DMS 273 (cell line): ENCODE measurements around the gene PYGO2.
"Not testable (repeated sequence)": the region's sequence is repeated elsewhere in the genome, so short reads cannot be mapped to it uniquely, and the experiment has no call there.

Source experiments
- DNase-seq: peaks from one replicate; lab custom pipeline; 2025; ENCODE audit not compliant: unreplicated experiment; lab: John Stamatoyannopoulos, UW

The PYGO2 gene

GRCh38 chr1:155000726-155001424, 39.3 kb upstream of the PYGO2 start:
- peak; percentile 95 for DNase-seq

DNA sequence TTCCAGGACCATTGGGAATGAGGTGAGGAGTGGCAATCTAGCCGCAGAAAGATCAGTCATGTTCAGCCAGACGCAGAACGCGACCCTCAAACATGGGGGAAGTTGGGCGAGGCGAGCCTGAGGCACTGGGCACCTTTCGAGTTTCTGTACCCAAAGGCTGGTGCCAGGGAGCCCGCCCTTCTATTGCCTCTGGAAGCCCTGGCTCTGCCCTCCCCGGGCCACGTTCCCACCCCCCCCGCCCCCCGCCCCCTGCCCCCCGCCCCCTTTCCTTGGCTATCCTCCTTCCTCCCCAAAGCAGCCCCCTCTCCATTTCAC, 38.8 kb upstream of the PYGO2 start:
- no peak for DNase-seq

DNA sequence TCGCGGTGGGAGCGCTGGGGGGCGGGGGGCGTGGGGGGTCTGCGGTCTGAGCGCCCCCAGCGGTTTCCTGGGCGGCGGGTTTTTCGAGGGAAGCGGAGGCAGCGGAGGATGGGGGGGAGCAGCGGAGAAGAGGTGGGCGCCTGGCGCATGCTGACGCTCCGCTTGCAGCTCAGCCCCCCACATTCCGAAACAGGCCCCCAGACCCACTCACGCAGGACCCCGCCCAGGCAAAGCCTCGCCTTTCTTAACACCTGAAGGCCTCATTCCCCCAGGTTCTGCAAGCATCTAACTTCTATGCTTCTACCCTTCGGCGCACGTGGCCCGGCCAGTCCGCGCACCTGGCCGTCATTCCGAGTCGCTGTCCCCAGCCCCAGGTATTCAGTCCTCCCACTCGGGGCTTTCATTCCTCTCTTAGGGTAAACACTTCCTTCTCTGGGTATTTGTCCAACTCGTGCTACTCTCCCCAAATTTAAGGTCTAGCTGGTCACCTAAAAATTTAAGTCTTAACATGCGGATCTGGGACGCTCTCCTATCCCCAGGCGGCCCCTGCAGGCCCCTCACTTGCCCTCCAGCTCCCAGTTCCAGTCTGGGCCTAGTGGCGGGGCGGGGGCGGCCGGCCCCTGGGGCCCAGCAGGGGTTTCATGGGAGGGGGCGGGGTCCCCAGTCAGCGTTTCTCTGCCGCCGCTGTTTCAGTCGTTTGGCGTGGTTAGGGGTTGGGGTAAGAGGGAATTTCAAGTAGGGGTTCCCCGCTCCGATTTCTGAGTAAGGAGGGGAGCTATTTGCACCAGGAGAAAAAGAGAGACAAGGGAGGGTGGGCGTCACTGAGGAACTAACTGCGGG, 38.2 kb upstream of the PYGO2 start:
- no peak for DNase-seq

- DNase-seq, result peak; percentile 77
Measured at GRCh38 chr1:154998818-154999570, 37.4 kb upstream of the PYGO2 start.

GRCh38 chr1:154998201-154998780, 36.7 kb upstream of the PYGO2 start:
- no peak for DNase-seq

DNA sequence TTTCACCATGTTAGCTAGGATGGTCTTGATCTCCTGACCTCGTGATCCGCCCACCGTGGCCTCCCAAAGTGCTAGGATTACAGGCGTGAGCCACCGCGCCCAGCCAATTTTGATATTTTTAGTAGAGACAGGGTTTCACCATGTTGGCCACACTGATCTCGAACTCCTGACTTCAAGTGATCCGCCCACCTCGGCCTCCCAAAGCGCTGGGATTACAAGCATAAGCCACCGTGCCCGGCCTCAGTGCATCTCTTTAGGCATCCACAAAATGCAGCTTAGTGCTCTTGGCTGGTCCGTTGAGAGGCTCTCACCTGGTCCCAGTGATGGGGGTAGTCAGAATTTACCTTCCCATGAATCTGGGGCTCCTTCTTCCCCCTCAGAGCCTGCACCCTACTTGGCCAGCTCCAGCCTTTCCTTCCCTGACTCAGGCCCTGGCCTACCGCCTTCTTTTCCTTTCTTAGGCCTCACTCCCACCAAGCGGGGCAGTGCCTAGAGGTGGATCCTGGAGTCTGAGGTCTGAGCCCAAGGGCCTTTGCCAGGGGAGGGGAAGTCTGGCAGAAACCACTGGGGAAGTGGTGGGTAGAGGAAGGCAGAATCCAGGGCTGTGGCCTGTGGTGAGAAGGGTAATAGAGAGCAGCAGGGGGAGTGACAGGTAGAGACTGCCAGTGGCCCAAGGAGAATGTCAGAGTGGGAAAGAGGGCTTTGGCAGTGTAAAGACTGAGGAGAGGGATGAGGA, 35.6 kb upstream of the PYGO2 start:
- no peak for DNase-seq

DNA sequence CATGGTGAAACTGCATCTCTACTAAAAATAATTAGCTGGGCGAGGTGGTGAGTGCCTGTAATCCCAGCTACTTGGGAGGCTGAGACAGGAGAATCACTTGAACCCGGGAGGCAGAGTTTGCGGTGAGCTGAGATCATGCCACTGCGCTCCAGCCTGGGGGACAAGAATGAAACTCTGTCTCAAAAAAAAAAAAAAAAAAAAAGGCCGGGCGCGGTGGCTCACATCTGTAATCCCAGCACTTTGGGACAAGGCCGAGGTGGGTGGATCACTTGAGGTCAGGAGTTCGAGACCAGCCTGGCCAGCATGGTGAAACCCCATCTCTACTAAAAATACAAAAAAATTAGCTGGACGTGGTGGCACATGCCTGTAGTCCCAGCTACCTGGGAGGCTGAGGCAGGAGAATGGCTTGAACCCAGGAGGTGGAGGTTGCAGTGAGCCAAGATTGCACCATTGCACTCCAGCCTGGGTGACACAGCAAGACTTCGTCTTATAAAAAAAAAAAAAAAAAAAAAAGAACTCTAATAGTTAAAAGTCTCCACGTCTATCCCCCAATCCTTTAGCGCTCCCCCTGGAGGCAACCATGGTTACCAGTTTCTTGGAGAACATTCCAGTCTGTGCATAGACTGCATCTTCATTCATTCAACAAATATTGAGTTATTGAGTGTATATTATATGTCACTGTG, 33.9 kb upstream of the PYGO2 start:
- DNase-seq, result peak; percentile 77

- no peak for DNase-seq
Measured at GRCh38 chr1:154994591-154994990, 33.0 kb upstream of the PYGO2 start.

DNA sequence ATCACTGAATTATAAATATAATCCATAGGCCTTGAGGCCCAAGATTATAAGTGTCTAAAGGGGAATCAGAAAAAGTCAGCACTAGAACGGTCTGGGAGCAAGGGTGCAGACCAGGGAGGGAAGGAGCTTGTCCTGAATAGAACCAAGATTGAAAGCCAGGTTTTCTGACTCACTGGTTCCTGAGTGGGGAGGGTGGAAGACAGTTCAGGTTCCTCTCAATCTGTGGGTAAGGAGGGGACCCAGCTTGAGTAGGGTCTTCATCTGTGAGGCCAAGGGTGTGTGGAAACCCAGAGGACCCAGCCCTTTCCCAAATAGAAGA, 32.6 kb upstream of the PYGO2 start:
- no peak for DNase-seq

- DNase-seq, result no peak
Measured at GRCh38 chr1:154993572-154994268, 32.1 kb upstream of the PYGO2 start, which contains the start of gene LENEP. Gene LENEP (plus strand): TSS chr1:154993586. CDS start chr1:154993608, 22 bp downstream.

- peak; percentile 86 for DNase-seq
Measured at GRCh38 chr1:154992721-154993571, 31.4 kb upstream of the PYGO2 start.

- DNase-seq, result no peak
Measured at GRCh38 chr1:154990276-154990675, 28.7 kb upstream of the PYGO2 start.

DNA sequence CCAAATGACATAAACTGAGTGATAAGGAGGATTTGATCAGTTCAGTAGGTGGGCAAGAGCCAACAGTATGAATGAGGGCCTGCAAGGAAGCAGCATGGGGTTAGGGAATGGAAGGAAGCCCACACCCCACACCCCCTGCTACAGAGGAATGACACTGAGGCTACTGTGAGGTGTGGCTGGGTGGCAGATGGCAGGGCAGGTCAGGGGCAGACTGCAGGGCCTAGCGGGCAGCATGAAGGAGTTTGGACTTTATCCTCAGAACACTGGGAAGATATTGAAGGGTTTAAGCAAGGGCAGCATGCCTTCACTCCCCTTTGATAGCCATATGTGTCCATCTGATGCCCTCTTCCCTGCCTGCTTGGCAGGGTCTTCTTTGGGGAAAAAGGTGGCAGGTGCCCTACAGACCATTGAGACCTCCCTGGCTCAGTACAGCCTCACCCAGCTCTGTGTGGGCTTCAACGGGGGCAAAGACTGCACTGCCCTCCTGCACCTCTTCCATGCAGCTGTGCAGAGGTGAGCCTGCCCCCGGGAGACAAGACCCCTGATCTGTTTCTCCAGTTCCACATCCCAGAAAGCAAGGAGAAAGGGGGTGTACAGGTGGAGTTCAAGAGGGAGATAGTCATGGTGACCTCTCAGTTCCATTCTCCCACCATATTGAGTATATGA, 27.7 kb upstream of the PYGO2 start:
- no peak for DNase-seq

GRCh38 chr1:154988058-154988954, 26.7 kb upstream of the PYGO2 start:
- no peak for DNase-seq

DNA sequence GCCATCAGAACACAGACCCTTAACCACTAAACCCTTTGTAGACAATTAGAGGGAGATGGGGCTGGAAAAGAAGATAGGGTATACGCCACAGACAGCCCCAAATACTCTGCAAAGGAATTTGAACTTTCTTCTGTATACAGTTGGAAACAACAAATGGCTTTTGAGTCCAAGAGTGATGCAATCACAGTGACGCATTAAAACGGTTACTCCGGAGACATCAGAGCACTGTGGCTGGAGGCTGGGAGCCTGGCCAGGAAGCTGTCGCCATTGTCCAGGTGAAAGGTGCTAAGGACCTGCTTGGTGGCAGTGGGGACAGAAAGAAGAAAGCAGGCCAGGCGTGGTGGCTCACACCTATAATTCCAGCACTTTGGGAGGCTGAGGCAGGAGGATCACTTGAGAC, 25.7 kb upstream of the PYGO2 start:
- no peak for DNase-seq

- not testable (repeated sequence) for DNase-seq
Measured at GRCh38 chr1:154986736-154987135, 25.2 kb upstream of the PYGO2 start.

DNA sequence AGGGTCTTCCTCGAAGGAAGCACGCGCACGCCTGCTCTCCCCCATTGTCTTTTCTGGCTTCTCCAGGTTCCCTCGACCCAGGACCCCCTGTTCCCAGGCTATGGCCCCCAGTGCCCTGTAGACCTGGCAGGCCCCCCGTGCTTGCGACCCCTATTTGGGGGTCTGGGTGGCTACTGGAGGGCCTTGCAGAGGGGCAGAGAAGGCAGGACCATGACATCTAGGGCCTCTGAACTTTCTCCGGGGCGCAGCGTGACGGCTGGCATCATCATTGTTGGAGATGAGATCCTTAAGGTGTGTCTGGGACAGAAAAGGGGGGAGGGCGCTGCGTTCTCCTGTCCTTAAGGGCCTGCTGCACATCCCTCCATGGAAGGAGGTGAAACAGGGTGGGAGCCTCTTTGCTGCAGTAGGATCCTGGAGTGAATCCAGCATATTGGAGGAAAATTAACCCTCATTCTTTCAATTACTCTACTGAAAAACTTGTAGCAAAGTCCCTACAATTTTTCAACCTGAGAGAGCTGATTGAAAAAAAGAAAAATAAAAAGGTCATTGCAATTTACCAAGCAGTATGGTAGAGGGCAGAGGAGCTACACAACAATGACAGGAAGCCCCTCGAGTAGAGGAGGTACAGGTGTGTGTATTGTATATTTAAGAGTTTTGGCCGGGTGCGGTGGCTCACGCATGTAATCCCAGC, 22.3 kb upstream of the PYGO2 start:
- DNase-seq, result peak; percentile 38
